Measurements from ENCODE around the gene LRRC37A.
"Not testable (repeated sequence)": the region's sequence is repeated elsewhere in the genome, so short reads cannot be mapped to it uniquely, and the experiment has no call there.

LRRC37A gene

GRCh38 chr17:46286764-46287221 lies 8.1 kb upstream of the LRRC37A start:
- DNase-seq (ENCODE audit: extremely low read depth in 1 of 2, low read depth in 1 of 2) = not testable (repeated sequence)

- not testable (repeated sequence) for DNase-seq (ENCODE audit: extremely low read depth in 1 of 2, low read depth in 1 of 2)
These were observed 7.3 kb upstream of the LRRC37A start for GRCh38 chr17:46287587-46287986.

- DNase-seq (ENCODE audit: extremely low read depth in 1 of 2, low read depth in 1 of 2) = not testable (repeated sequence)
These were observed 3.9 kb upstream of the LRRC37A start for GRCh38 chr17:46290906-46291546.

GRCh38 chr17:46291618-46292017 lies 3.3 kb upstream of the LRRC37A start:
- not testable (repeated sequence) for DNase-seq (ENCODE audit: extremely low read depth in 1 of 2, low read depth in 1 of 2)

- DNase-seq (ENCODE audit: extremely low read depth in 1 of 2, low read depth in 1 of 2) = not testable (repeated sequence)
These were observed 46.3 kb downstream of the LRRC37A start for GRCh38 chr17:46341220-46341619.

- not testable (repeated sequence) for DNase-seq (ENCODE audit: extremely low read depth in 1 of 2, low read depth in 1 of 2)
These were observed 47.2 kb downstream of the LRRC37A start for GRCh38 chr17:46342131-46342530.

GRCh38 chr17:46348345-46348744 lies 53.4 kb downstream of the LRRC37A start:
- not testable (repeated sequence) for DNase-seq (ENCODE audit: extremely low read depth in 1 of 2, low read depth in 1 of 2)

GRCh38 chr17:46349060-46349459 lies 54.1 kb downstream of the LRRC37A start:
- not testable (repeated sequence) for DNase-seq (ENCODE audit: extremely low read depth in 1 of 2, low read depth in 1 of 2)

- DNase-seq (ENCODE audit: extremely low read depth in 1 of 2, low read depth in 1 of 2) = not testable (repeated sequence)
These were observed 58.9 kb downstream of the LRRC37A start for GRCh38 chr17:46353856-46354255.

GRCh38 chr17:46361145-46361735 lies 66.3 kb downstream of the LRRC37A start:
- DNase-seq (ENCODE audit: extremely low read depth in 1 of 2, low read depth in 1 of 2) = not testable (repeated sequence)

GRCh38 chr17:46361755-46362154 lies 66.8 kb downstream of the LRRC37A start, which contains the start of gene ARL17B:
Gene ARL17B (minus strand): TSS chr17:46361766. CDS start chr17:46358397, 3,369 bp downstream.
- DNase-seq (ENCODE audit: extremely low read depth in 1 of 2, low read depth in 1 of 2) = peak; percentile 27 to 92

- not testable (repeated sequence) for DNase-seq (ENCODE audit: extremely low read depth in 1 of 2, low read depth in 1 of 2)
These were observed 72.6 kb downstream of the LRRC37A start for GRCh38 chr17:46367520-46367919.

GRCh38 chr17:46372236-46373229 lies 77.6 kb downstream of the LRRC37A start:
- DNase-seq (ENCODE audit: extremely low read depth in 1 of 2, low read depth in 1 of 2) = not testable (repeated sequence)

- DNase-seq (ENCODE audit: extremely low read depth in 1 of 2, low read depth in 1 of 2) = not testable (repeated sequence)
These were observed 78.5 kb downstream of the LRRC37A start for GRCh38 chr17:46373418-46373817.

GRCh38 chr17:46383118-46383517 lies 88.2 kb downstream of the LRRC37A start:
- DNase-seq (ENCODE audit: extremely low read depth in 1 of 2, low read depth in 1 of 2) = not testable (repeated sequence)

GRCh38 chr17:46385491-46385890 lies 90.6 kb downstream of the LRRC37A start:
- DNase-seq (ENCODE audit: extremely low read depth in 1 of 2, low read depth in 1 of 2) = not testable (repeated sequence)

All from stimulated activated CD8-positive, alpha-beta memory T cell treated with anti-CD3 and anti-CD28 coated beads, Interleukin-7, amount 100 ng/mL, for 48 hours (primary cell).